Kidney epithelial cell (primary cell): Measurements from ENCODE around the gene LCP2. TPM values are rescaled to one million over a fixed set of nuclear protein-coding genes. Genes with fewer than 3 reads are reported as not detected.

Experiments
- DNase-seq: peaks from one replicate; pipeline ENCODE4 v3.0.0-alpha.2; 2010; ENCODE audit warnings: low read depth
- H3K27me3 ChIP-seq: 2 replicates; pipeline ENCODE4 v1.6.0; 2011; ENCODE audit warnings: low read length; ENCODE audit not compliant: control insufficient read depth, insufficient read depth
- H3K36me3 ChIP-seq: 2 replicates; pipeline ENCODE4 v1.5.1; 2011; ENCODE audit warnings: low read length; ENCODE audit not compliant: control insufficient read depth, insufficient read depth
- H3K4me3 ChIP-seq: 2 replicates; pipeline ENCODE4 v1.5.1; 2011; ENCODE audit warnings: low read depth, mild to moderate bottlenecking, control low read depth, low read length
- CTCF ChIP-seq: IDR thresholded peaks from 2 replicates; pipeline ENCODE4 v1.5.1; 2011; ENCODE audit warnings: mild to moderate bottlenecking, moderate library complexity, low read length, control low read depth, inconsistent platforms; ENCODE audit not compliant: insufficient read depth, poor library complexity, severe bottlenecking
- total RNA-seq: library from RNA; depleted of rRNA; stranded (reverse); fragments of >200 nt; gene quantifications from 2 replicates; pipeline ENCODE4 v1.2.3, GENCODE V29; 2015

The LCP2 gene
- total RNA-seq, 1 donor from 2014 or later: 0.13 TPM

DNA sequence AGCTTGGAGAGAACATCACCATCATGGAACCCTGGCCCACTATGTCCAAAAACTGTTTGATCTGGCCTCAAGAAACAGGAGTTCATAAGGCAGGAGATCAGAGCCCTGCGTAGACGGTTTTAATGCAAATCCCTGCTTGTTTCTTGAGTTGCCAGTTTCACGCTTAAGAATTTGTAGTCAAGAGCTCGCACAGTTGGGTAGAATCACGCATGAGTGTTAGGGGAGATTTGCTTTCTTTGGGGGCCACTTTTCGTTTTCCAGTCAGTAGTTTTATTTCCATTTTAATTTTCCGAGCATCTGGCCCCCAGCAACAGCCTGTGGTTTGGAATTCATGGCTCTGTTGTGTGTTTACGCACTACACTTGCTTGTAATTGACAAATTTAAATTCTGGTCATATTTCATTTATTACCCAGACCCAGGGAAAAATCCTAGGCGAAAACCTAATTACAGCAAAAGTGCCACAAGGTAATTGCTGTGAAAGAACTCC lies 71.4 kb downstream of the LCP2 start:
- H3K27me3 ChIP-seq: no peaks in the 10 kb centered on the region
- TF ChIP-seq CTCF: no peak
- H3K4me3 ChIP-seq: no peak overlapping the region
- H3K36me3 ChIP-seq: no peaks in the 10 kb centered on the region
- DNase-seq: no peak

GRCh38 chr5:170225326-170226128 lies 72.0 kb downstream of the LCP2 start:
- Histone ChIP-seq H3K36me3 (no peaks in the 10 kb centered on the region), H3K4me3 (no peak overlapping the region), H3K27me3 (no peaks in the 10 kb centered on the region)
- DNase-seq: no peak
- TF ChIP-seq CTCF: peak; percentile 78

GRCh38 chr5:170223906-170224305 lies 73.7 kb downstream of the LCP2 start:
- Histone ChIP-seq H3K4me3 (no peak overlapping the region), H3K27me3 (no peaks in the 10 kb centered on the region), H3K36me3 (no peaks in the 10 kb centered on the region)
- no peak for TF ChIP-seq CTCF
- no peak for DNase-seq

- no peak for DNase-seq
- no peak overlapping the region for H3K4me3 ChIP-seq
- no peaks in the 10 kb centered on the region for H3K27me3 ChIP-seq
- no peaks in the 10 kb centered on the region for H3K36me3 ChIP-seq
- no peak for TF ChIP-seq CTCF
These were observed 74.2 kb downstream of the LCP2 start for GRCh38 chr5:170223360-170223759.

DNA sequence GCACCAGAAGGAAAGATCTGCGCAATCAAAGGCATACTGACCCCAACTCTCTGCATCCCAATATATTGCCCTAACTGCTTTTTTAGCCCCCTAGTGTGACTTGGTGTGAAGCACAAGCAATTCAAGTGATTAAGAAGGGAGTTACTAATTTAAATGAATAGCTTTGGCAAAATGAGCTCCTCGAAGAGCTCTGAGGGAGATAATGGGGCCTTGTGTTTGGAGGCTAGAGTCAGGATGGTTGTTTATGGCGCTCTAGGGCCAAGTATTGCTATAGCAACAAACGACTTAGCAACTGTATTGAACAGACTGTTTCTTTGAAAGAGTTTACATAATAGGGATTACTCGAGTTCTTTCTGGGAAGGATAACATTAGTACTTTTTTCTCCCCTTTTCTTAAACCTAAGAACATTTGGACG lies 76.2 kb downstream of the LCP2 start:
- no peak for DNase-seq
- TF ChIP-seq CTCF: no peak
- Histone ChIP-seq H3K36me3 (no peaks in the 10 kb centered on the region), H3K27me3 (no peaks in the 10 kb centered on the region), H3K4me3 (no peak overlapping the region)

GRCh38 chr5:170220191-170220590 lies 77.4 kb downstream of the LCP2 start:
- Histone ChIP-seq H3K27me3 (no peaks in the 10 kb centered on the region), H3K4me3 (no peak overlapping the region), H3K36me3 (no peaks in the 10 kb centered on the region)
- no peak for DNase-seq
- no peak for TF ChIP-seq CTCF
